GM21737 (cell line): ENCODE measurements around the gene RPS6KA4.

Source experiments
- ATAC-seq: cut with Tn5 transposase; IDR thresholded peaks from one replicate; pipeline ENCODE4 v1.9.1; 2021; ENCODE audit warnings: mild to moderate bottlenecking, moderate library complexity; ENCODE audit not compliant: unreplicated experiment

Gene RPS6KA4

DNA sequence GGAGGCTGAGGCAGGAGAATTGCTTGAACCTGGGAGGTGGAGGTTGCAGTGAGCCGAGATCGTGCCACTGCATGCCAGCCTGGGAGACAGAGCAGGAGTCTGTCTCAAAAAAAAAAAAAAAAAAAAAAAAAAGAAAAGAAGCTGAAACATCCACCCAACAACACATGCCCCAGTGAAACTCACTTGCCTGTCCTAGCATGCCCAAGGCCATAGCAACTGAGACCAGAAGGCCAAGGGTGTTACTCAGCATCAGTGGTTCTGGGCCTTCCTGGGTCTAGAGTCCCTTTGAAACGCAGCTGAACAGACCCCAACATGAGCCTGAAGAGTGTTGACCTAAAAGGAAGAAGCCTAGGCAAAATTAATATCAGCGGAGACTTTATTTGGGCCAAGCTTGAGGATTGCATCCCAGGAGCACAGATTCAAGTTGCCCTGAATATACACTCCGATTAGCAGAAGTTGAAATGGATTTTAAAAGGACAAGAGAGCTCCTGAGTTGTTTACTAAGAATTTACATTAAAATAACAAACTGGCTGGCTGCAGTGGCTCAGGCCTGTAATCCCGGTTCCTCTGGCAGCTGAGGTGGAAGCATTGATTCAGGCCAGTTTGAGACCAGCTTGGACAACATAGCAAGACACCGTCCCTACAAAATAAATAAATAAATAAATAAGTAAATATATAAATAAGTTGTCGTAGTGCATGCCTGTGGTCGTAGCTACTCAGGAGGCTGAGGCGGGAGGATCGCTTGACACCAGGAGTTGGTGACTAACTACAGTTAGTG, 34.1 kb upstream of the RPS6KA4 start:
- ATAC-seq: no peak

GRCh38 chr11:64327375-64327774, 31.6 kb upstream of the RPS6KA4 start:
- no peak for ATAC-seq

DNA sequence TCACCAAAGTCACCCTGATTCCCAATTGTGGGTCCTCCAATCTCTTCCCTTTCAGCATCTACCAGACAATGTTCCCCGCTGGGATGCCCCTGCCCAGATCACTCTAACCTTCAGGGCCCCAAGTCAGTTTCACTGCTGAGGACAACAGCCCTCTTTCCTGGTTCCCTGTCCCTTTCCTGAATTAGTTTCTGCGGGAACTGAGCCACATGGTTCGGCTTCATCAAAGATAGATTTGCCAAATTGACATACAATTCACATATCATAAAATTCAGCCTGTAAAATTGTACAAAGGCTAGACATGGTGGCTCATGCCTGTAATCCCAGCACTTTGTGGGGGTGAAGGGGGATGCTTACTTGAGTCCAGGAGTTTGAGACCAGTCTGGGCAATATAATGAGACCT, 31.0 kb upstream of the RPS6KA4 start:
- no peak for ATAC-seq

- no peak for ATAC-seq
Observed at GRCh38 chr11:64330888-64331287, 28.1 kb upstream of the RPS6KA4 start.

DNA sequence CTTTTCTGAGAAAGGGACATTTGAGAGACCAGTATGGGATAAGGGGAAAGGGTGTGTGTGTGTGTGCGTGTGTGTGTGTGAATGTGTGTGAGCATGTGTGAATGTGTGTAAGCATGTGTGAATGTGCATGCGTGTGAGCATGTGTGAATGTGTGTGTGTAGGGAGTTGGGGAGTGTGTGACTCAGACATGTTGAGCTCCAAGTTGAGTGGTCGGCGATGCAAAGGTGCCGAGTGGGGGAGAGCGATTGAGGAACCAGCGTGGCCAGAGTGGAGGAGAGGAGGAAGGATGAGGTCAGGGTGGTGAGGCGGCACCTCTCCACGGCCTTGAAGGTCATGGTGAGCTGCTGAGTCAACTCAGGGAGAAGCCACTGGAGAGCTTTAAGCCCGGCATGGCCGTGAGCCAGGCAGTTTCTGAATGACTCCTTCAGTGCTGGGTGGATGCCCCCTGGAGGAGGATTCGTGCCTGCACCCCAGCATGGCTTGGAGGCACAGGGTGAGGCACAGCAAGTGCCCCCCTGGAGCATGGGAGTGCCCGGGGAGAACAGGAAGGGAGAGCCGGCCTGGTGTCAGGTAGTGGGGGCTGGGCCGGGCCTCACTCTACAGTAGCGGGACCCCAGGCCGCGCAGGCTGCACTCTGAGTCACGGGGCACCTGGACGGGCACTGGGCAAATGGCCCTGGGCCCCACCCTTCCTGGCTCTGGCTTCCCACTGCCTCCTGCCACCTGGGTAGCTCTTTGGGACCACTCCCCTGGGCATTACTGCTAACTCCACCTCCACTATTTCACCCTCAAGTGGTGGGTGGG, 27.2 kb upstream of the RPS6KA4 start:
- ATAC-seq: peak; percentile 40

DNA sequence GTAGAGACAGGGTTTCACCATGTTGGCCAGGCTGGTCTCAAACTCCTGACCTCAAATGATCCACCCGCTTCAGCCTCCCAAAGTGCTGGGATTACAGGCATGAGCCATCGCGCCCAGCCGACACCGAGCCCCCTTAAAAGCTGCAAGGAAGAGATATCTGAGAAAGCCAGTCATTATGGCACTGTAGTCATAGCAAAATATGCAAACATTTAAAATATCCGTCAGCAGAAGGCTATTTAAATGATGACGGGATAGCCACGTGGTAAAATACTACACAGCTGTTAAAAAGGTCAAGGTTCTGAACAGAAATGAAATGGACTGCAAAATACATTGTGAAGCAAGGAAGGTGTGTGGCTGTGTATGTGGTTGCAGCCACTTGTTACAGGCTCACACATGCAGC, 25.4 kb upstream of the RPS6KA4 start:
- no peak for ATAC-seq

DNA sequence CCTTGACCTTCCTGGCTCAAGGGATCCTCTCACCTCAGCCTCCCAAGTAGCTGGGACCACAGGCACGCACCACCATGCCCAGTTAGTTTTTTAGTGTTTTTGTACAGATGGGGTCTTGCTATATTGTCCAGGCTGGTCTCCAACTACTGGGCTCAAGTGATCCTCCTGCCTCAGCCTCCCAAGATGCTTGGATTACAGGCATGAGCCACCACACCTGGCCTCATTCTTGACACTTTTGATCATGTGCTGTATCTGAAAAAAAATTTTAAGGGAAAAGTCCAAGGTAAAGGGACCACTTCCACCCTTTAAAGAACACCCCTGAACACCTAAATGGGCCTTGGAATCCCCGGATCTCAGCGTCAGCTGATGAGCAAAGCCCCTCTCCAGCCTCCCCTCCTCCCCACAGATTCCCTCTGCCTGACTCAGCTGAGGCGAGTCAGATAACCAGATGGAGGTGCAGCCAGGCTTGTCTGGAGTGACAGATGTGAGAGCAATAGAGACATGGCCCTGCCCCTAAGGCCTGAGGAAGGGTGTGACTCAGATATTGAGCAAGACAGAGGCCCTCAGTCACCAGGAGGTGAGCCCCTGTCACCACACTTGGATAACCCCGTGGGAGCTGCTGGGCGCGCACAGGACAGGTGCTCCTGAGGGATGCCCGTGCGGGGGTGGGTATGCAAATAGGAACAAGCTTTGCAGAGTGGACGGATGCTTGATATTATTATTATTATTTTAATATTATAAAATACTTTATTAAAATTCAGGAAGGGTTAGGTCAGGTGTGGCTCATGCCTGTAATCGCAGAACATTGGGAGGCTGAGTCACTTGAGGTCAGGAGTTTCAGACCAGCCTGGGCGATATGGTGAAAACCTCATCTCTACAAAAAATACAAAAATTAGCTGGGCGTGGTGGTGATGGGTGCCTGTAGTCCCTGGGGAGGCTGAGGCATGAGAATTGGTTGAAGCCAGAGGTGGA, 23.9 kb upstream of the RPS6KA4 start:
- peak; percentile 73 for ATAC-seq

DNA sequence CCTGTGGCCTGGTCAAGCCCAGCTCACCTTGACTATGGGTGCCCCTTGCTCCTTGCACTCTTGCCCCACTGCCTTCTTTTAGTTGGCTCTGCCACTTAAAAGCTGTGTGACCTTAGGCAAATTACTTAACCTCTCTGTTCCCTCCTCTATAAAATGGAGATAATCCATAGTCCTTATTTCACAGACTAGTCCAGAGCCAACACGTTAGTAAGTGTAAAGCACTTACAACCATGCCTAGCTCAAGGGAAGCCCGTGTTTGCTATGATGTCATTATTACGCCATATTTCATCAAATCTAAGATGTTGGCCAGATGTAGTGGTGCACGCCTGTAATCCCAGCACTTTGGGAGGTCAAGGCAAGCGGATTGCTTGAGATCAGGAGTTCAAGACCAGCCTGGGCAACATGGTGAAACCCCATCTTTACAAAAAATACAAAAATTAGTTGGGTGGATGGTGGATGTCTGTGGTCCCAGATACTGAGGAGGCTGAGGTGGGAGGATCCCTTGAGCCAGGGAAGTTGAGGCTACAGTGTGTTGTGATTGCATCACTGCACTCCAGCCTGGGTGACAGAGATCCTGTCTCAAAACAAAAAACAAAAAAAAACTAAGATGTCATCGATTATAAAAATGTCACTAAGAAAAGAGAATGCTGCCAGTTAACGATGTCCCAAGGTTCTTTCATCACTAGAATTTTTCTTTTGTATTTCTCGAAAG, 21.3 kb upstream of the RPS6KA4 start:
- ATAC-seq: no peak

DNA sequence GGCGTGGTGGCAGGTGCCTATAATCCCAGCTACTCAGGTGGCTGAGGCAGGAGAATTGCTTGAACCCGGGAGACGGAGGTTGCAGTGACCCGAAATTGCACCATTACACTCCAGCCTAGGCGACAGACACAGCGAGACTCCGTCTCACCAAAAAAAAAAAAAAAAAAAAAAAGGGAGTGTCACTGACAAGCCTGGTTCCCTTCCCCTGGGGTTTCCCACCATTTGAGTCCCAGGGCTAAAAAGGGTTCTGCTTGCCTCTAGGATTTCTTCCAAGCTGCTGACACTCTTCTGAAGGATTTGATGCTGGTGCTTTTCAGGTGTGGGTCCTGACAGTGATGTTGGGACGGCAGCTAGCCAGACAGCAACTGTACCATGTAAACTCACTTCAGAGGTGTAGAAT, 20.2 kb upstream of the RPS6KA4 start:
- ATAC-seq: no peak

- no peak for ATAC-seq
Observed at GRCh38 chr11:64339286-64339685, 19.7 kb upstream of the RPS6KA4 start.

- ATAC-seq: peak; percentile 55
Observed at GRCh38 chr11:64339754-64340408, 19.1 kb upstream of the RPS6KA4 start, which contains the start of gene CCDC88B. Gene CCDC88B (plus strand): TSS chr11:64340204. CDS start chr11:64340267, 63 bp downstream.

GRCh38 chr11:64340671-64341335, 18.2 kb upstream of the RPS6KA4 start:
- peak; percentile 35 for ATAC-seq

GRCh38 chr11:64341429-64341828, 17.5 kb upstream of the RPS6KA4 start:
- ATAC-seq: no peak

- ATAC-seq: no peak
Observed at GRCh38 chr11:64341851-64342791, 16.8 kb upstream of the RPS6KA4 start.

DNA sequence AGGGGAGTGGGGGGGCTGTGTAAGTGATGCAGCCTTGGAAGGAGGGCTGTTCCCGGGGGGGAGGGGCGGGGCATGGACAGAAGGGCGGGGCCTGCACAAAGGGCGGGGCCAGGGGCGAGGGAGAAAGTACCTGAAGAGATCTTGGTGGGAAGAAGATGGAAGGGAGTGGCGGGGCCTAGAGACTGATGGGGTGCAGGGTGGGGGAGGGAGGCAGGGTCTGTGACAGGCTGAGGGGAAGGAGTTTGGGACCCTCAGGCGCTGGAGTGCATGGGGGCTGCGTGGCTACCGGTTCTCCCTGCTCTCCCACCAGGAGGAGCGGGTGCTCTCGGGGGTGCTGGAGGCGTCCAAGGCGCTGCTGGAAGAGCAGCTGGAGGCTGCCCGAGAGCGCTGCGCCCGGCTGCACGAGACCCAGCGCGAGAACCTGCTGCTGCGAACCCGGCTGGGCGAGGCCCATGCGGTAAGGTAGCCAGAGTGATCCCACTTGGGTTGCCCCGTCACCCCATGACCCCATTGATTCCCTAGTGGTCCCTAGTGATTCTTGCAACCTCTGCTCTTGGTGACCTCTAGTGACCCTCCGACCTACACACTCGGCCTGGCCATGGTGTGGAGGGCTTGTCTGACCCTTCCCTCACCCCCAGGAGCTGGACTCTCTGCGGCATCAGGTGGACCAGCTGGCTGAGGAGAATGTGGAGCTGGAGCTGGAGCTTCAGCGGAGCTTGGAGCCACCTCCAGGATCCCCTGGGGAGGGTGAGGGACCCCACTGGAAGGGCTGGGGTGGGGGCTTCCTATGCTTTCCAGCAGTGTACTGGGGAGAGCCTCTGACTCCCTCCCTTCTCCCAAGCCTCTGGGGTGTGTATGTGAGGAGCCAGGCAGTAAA, 15.9 kb upstream of the RPS6KA4 start:
- ATAC-seq: no peak

DNA sequence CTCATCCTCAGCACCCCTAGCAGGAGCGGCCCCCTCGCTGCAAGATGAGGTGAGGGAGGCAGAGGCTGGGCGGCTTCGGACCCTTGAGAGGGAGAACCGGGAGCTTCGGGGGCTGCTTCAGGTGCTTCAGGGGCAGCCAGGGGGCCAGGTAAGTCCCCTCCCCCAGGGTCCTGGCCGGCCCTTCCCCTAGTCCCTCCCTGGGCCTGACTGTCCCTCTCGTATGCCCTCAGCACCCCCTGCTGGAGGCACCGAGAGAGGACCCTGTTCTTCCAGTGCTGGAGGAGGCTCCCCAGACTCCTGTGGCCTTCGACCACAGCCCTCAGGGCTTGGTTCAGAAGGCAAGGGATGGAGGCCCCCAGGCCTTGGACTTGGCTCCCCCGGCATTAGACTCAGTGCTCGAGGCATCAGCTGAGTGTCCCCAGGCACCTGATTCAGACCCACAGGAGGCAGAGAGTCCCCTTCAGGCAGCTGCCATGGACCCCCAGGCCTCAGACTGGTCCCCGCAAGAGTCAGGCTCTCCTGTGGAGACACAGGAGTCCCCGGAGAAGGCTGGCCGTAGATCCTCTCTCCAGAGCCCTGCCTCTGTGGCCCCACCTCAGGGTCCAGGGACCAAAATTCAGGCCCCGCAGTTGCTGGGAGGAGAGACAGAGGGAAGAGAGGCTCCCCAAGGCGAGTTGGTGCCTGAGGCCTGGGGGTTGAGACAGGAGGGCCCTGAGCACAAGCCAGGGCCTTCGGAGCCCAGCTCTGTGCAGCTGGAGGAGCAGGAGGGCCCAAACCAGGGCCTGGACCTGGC, 15.0 kb upstream of the RPS6KA4 start:
- no peak for ATAC-seq
